ENCODE data around the gene CBFB. TPM values are rescaled to one million over a fixed set of nuclear protein-coding genes. Genes with fewer than 3 reads are reported as not detected.

The CBFB gene
- total RNA-seq, 1 experiment from 2014 or later: 50.6 TPM

GRCh38 chr16:67011274-67011673, 17.7 kb upstream of the CBFB start:
- H3K9ac ChIP-seq (ENCODE audit: low read length): no peak overlapping the region
- H3K4me1 ChIP-seq (ENCODE audit: insufficient read depth, low read length): no peaks in the 10 kb centered on the region; the same call in 1 of the 2 replicates
- DNase-seq: no peak
- no TSS peak for BruUV-seq (replicated peaks)
- intact Hi-C loops (cut with micrococcal nuclease): no loop called here
- no peaks in the 10 kb centered on the region for H3K79me2 ChIP-seq (ENCODE audit: low read length)
- ATAC-seq: no peak
- no peak for TF ChIP-seq EZH2 (IDR thresholded peaks at IDR 0.05; ENCODE audit: low read length, unreplicated experiment)
- TF ChIP-seq EZH2phosphoT487 (IDR thresholded peaks at IDR 0.05; ENCODE audit: borderline replicate concordance, low read length): no peak
- no peak for TF ChIP-seq CTCF (conservative IDR thresholded peaks at IDR 0.05; ENCODE audit: low read depth, low read length)
- POLR2A ChIA-PET (ENCODE audit: unreplicated experiment): no interaction called here
- H3K36me3 ChIP-seq (ENCODE audit: low read depth, low read length): no peaks in the 10 kb centered on the region
- no peaks in the 10 kb centered on the region for H3K9me2 ChIP-seq (replicated peaks; ENCODE audit: low read length)
- no peaks in the 10 kb centered on the region for H4K20me1 ChIP-seq (ENCODE audit: low read length)
- no peaks in the 10 kb centered on the region for H3F3A ChIP-seq (ENCODE audit: low read length, unreplicated experiment)
- CTCF ChIA-PET: no interaction called here
- no peaks in the 10 kb centered on the region for H3K27me3 ChIP-seq (ENCODE audit: low read length)
- H3K4me2 ChIP-seq (ENCODE audit: low read length): no peak overlapping the region
- no peak overlapping the region for H3K4me3 ChIP-seq (ENCODE audit: low read length)
- H3K9me3 ChIP-seq (ENCODE audit: low read length): no peaks in the 10 kb centered on the region
- no peak overlapping the region for H3K27ac ChIP-seq (ENCODE audit: low read length)
- no peak overlapping the region for H2AFZ ChIP-seq (ENCODE audit: low read length)

GRCh38 chr16:67013233-67013822, 15.6 kb upstream of the CBFB start:
- Histone ChIP-seq H3K27ac (ENCODE audit: low read length) (no peak overlapping the region), H4K20me1 (ENCODE audit: low read length) (no peaks in the 10 kb centered on the region), H3K4me2 (ENCODE audit: low read length) (peak overlapping the region; percentile 86), H3K4me3 (ENCODE audit: low read length) (peak overlapping the region; percentile 70), H3F3A (ENCODE audit: low read length, unreplicated experiment) (no peaks in the 10 kb centered on the region), H3K79me2 (ENCODE audit: low read length) (no peaks in the 10 kb centered on the region), H3K9me3 (ENCODE audit: low read length) (no peaks in the 10 kb centered on the region), H3K9me2 (replicated peaks; ENCODE audit: low read length) (no peaks in the 10 kb centered on the region), H3K9ac (ENCODE audit: low read length) (no peak overlapping the region), H3K4me1 (ENCODE audit: insufficient read depth, low read length) (no peaks in the 10 kb centered on the region; the same call in 1 of the 2 replicates), H2AFZ (ENCODE audit: low read length) (peak overlapping the region; percentile 81), H3K27me3 (ENCODE audit: low read length) (no peaks in the 10 kb centered on the region), H3K36me3 (ENCODE audit: low read depth, low read length) (no peaks in the 10 kb centered on the region)
- CTCF ChIA-PET: no interaction called here
- DNase-seq: no peak
- intact Hi-C loops (cut with micrococcal nuclease): no loop called here
- POLR2A ChIA-PET (ENCODE audit: unreplicated experiment): no interaction called here
- no TSS peak for BruUV-seq (replicated peaks)
- TF ChIP-seq EZH2phosphoT487 (IDR thresholded peaks at IDR 0.05; ENCODE audit: borderline replicate concordance, low read length) (no peak), EZH2 (IDR thresholded peaks at IDR 0.05; ENCODE audit: low read length, unreplicated experiment) (no peak), CTCF (conservative IDR thresholded peaks at IDR 0.05; ENCODE audit: low read depth, low read length) (no peak)
- ATAC-seq: no peak

- Histone ChIP-seq H3K36me3 (ENCODE audit: low read depth, low read length) (no peaks in the 10 kb centered on the region), H3K79me2 (ENCODE audit: low read length) (no peaks in the 10 kb centered on the region), H3F3A (ENCODE audit: low read length, unreplicated experiment) (no peaks in the 10 kb centered on the region), H3K9me3 (ENCODE audit: low read length) (no peaks in the 10 kb centered on the region), H3K4me3 (ENCODE audit: low read length) (peak overlapping the region; percentile 70), H3K27me3 (ENCODE audit: low read length) (no peaks in the 10 kb centered on the region), H3K4me1 (ENCODE audit: insufficient read depth, low read length) (no peaks in the 10 kb centered on the region; the same call in 1 of the 2 replicates), H3K27ac (ENCODE audit: low read length) (no peak overlapping the region), H3K4me2 (ENCODE audit: low read length) (peak overlapping the region; percentile 86), H3K9ac (ENCODE audit: low read length) (peak overlapping the region; percentile 29; the same call in 1 of the 2 replicates), H2AFZ (ENCODE audit: low read length) (peak overlapping the region; percentile 81), H4K20me1 (ENCODE audit: low read length) (no peaks in the 10 kb centered on the region), H3K9me2 (replicated peaks; ENCODE audit: low read length) (no peaks in the 10 kb centered on the region)
- DNase-seq (peak; percentile 32), ATAC-seq (peak; percentile 30)
- ChIA-PET CTCF (no interaction called here), POLR2A (ENCODE audit: unreplicated experiment) (no interaction called here)
- intact Hi-C loops (cut with micrococcal nuclease): no loop called here
- BruUV-seq (replicated peaks): no TSS peak
- TF ChIP-seq EZH2phosphoT487 (IDR thresholded peaks at IDR 0.05; ENCODE audit: borderline replicate concordance, low read length) (no peak), EZH2 (IDR thresholded peaks at IDR 0.05; ENCODE audit: low read length, unreplicated experiment) (no peak), CTCF (conservative IDR thresholded peaks at IDR 0.05; ENCODE audit: low read depth, low read length) (no peak)
Measured at GRCh38 chr16:67013823-67014633, 14.9 kb upstream of the CBFB start.

Data from PC-3 (cell line).